ENCODE data around the gene IL17RB.

- TF ChIP-seq CTCF (conservative IDR thresholded peaks at IDR 0.05; ENCODE audit: low read depth, low read length): peak; percentile 11; the same call in 1 of the 2 replicates
- TF ChIP-seq POLR2A (IDR thresholded peaks at IDR 0.05; ENCODE audit: low read depth, low read length): no peak
- no peak for TF ChIP-seq RAD21 (IDR thresholded peaks at IDR 0.05; ENCODE audit: low read length)
- no peak for TF ChIP-seq SMC3 (IDR thresholded peaks at IDR 0.05; ENCODE audit: low read depth, low read length)
- no peak for TF ChIP-seq RCOR1 (IDR thresholded peaks at IDR 0.05; ENCODE audit: insufficient replicate concordance, low read length)
Observed at GRCh38 chr3:53845103-53845880, 1.1 kb upstream of the IL17RB start.

All from IMR-90 (cell line).